Heart left ventricle (tissue), 16 donors: ENCODE data around the gene STEAP1B. TPM values are rescaled to one million over a fixed set of nuclear protein-coding genes. Genes with fewer than 3 reads are reported as not detected.

Source experiments
- ATAC-seq, 4 donors: fragments of 200-7000 bp; cut with Tn5 transposase; one replicate each; pipeline ENCODE4 v1.9.1; 2020 to 2022; ENCODE audit warnings: moderate library complexity in 4 of 4, mild to moderate bottlenecking in 3 of 4, moderate number of reproducible peaks in 1 of 4
- DNase-seq, 5 donors: peaks; one replicate each; pipeline ENCODE4 v3.0.0-alpha.2; 2020
- H3K27ac ChIP-seq, 12 donors: fragments of 200-600 bp; sonication (generic) in 4 of 12; one replicate each; pipeline versions ENCODE4 v1.5.0 to v1.8.0; 2016 to 2022; ENCODE audit warnings: mild to moderate bottlenecking in 2 of 12
- H3K27me3 ChIP-seq, 9 donors: fragments of 200-600 bp; sonication (generic) in 2 of 9; one replicate each; pipeline versions ENCODE4 v1.5.1 to v1.8.0; 2016 to 2022; ENCODE audit warnings: mild to moderate bottlenecking in 3 of 9
- H3K36me3 ChIP-seq, 9 donors: fragments of 200-600 bp; sonication (generic) in 2 of 9; one replicate each; pipeline versions ENCODE4 v1.5.0 to v1.8.0; 2018 to 2022; ENCODE audit warnings: mild to moderate bottlenecking in 2 of 9
- H3K4me1 ChIP-seq, 12 donors: fragments of 200-600 bp; sonication (generic) in 4 of 12; one replicate each; pipeline versions ENCODE4 v1.5.0 to v1.8.0; 2016 to 2022; ENCODE audit warnings: mild to moderate bottlenecking in 3 of 12
- H3K4me3 ChIP-seq, 12 donors: fragments of 200-600 bp; sonication (generic) in 4 of 12; one replicate each; pipeline versions ENCODE4 v1.5.0 to v1.8.0; 2017 to 2022; ENCODE audit warnings: mild to moderate bottlenecking in 9 of 12, moderate library complexity in 4 of 12
- H3K9me3 ChIP-seq, 12 donors: fragments of 200-600 bp; sonication (generic) in 4 of 12; one replicate each; pipeline versions ENCODE4 v1.5.0 to v1.8.0; 2016 to 2022; ENCODE audit warnings: mild to moderate bottlenecking in 1 of 12
- CTCF ChIP-seq, 12 donors: fragments of 200-600 bp; sonication (generic) in 4 of 12; IDR thresholded peaks; one replicate each; pipeline versions ENCODE4 v1.5.0 to v1.8.0; 2018 to 2022; ENCODE audit warnings: antibody characterized with exemption in 12 of 12, mild to moderate bottlenecking in 5 of 12
- POLR2A ChIP-seq, 2 donors: fragments of 450-650 bp; IDR thresholded peaks; one replicate each; pipeline ENCODE4 v1.6.1; 2017; ENCODE audit warnings: antibody characterized with exemption in 2 of 2, mild to moderate bottlenecking in 2 of 2, moderate library complexity in 2 of 2
- WGBS, 4 donors: extraction: QIAGEN DNeasy Blood & Tissue Kit in 2 of 4; methylation state at CpG; one replicate each; pipeline versions ENCODE4 v1.1.5 to v1.1.7; 2013 to 2018; 5-methylcytosine and 5-hydroxymethylcytosine counted together
- intact Hi-C, 10 donors: fragments of 100-400 bp; cut with DNase I; formaldehyde crosslinking; loops; one replicate each; pipeline versions ENCODE4 v1.11.1 to v1.14.2; 2022
- polyA plus RNA-seq, 2 donors: library from polyadenylated mRNA; stranded (reverse); fragments of 200-250 nt; gene quantifications; one replicate each; pipeline ENCODE4 v1.2.3, GENCODE V29; 2013
- total RNA-seq, 9 donors: library from RNA; depleted of rRNA in 2 of 9; stranded (reverse); fragments of >200 nt in 2 of 9; fragmentation: NEBNext Ultra II Directional in 3 of 9; extraction: Animal tissue kit (Norgen Biotek cat#: 25700) in 3 of 9; gene quantifications; one replicate each; pipeline versions ENCODE4 v1.1.0 to v1.2.4, GENCODE V29; 2016 to 2023
- donor health status: ischemic (EF 13 %, LVEDD 7.1; RV severe dilation, severe dysfunction).
- donor health status: healthy with polysubstance abuse.
- donor health status: DM: no; HTN: yes; CAD: no.
- donor health status: DM: no; HTN: no; CAD: no.
- donor health status: ischemic (EF 25% LVEDD 6.9; RV normal size, moderate dysfunction).
- donor health status: ischemic (EF 25% LVEDD 5.7; RV mildly dilated, moderate dysfunction).
- donor health status: healthy.
- donor health status: DM: yes; HTN: yes; CAD: no.
- donor health status: ischemic (EF 35%, LVEDD 5.7; RV mildly dilated, moderate dysfunction).
- donor health status: nonischemic (EF 11% LVEDD 7.7; RV severe dilation, severe dysfunction).
- donor health status: DM: yes; HTN: yes; CAD: no.
- donor health status: PGD.
- donor health status: ischemic (EF 29% LVEDD 5.4; RV normal size, mild dysfunction).
- donor health status: nonischemic (EF 23%, LVEDD 6.1; RV moderate dilation, normal function).

STEAP1B gene
- total and polyA plus RNA-seq, 11 donors: 0.26 to 1.7 (median 0.51) TPM; not detected in 2

- Histone ChIP-seq H3K36me3 (no peaks in the 10 kb centered on the region), H3K27ac (no peak overlapping the region), H3K9me3 (no peaks in the 10 kb centered on the region), H3K4me1 (no peaks in the 10 kb centered on the region), H3K4me3 (no peak overlapping the region), H3K27me3 (no peaks in the 10 kb centered on the region)
- DNase-seq (no peak), ATAC-seq (no peak)
- WGBS, 4 donors: 93 to 95% (median 93%) methylated on average over 7 of the region's 7 CpGs
- TF ChIP-seq CTCF (IDR thresholded peaks at IDR 0.05): no peak
- TF ChIP-seq POLR2A (IDR thresholded peaks at IDR 0.05): no peak
- intact Hi-C loops: no loop called here
Measured at GRCh38 chr7:22419488-22419887, 80.5 kb downstream of the STEAP1B start.

GRCh38 chr7:22418251-22419046 lies 81.5 kb downstream of the STEAP1B start:
- no peak for DNase-seq

GRCh38 chr7:22417841-22418240 lies 82.1 kb downstream of the STEAP1B start:
- TF ChIP-seq CTCF (IDR thresholded peaks at IDR 0.05) (no peak), POLR2A (IDR thresholded peaks at IDR 0.05) (no peak)
- H3K9me3 ChIP-seq: no peaks in the 10 kb centered on the region
- no peak overlapping the region for H3K27ac ChIP-seq
- H3K4me3 ChIP-seq: no peak overlapping the region
- DNase-seq: no peak
- no peaks in the 10 kb centered on the region for H3K36me3 ChIP-seq
- 77 to 91% (median 85%) methylated on average over 5 of the region's 5 CpGs for WGBS, 4 donors
- no peaks in the 10 kb centered on the region for H3K27me3 ChIP-seq
- no peaks in the 10 kb centered on the region for H3K4me1 ChIP-seq
- no peak for ATAC-seq
- intact Hi-C loops: no loop called here

More at GRCh38 chr7:22418251-22419046, 81.5 kb downstream of the STEAP1B start:
- H3K27ac ChIP-seq: no peak overlapping the region
- H3K36me3 ChIP-seq: no peaks in the 10 kb centered on the region
- TF ChIP-seq POLR2A (IDR thresholded peaks at IDR 0.05) (no peak), CTCF (IDR thresholded peaks at IDR 0.05) (no peak)
- H3K9me3 ChIP-seq: no peaks in the 10 kb centered on the region
- H3K4me3 ChIP-seq: no peak overlapping the region
- no peaks in the 10 kb centered on the region for H3K27me3 ChIP-seq
- intact Hi-C loops: no loop called here
- 71 to 91% (median 84%) methylated on average over 6 of the region's 6 CpGs for WGBS, 4 donors
- no peak for ATAC-seq
- no peaks in the 10 kb centered on the region for H3K4me1 ChIP-seq

- WGBS, 4 donors: 89 to 92% (median 91%) methylated on average over 2 of the region's 2 CpGs
- no peak for TF ChIP-seq CTCF (IDR thresholded peaks at IDR 0.05)
- no peak for TF ChIP-seq POLR2A (IDR thresholded peaks at IDR 0.05)
- Histone ChIP-seq H3K4me3 (no peak overlapping the region), H3K9me3 (no peaks in the 10 kb centered on the region), H3K27me3 (no peaks in the 10 kb centered on the region), H3K27ac (no peak overlapping the region), H3K4me1 (no peaks in the 10 kb centered on the region), H3K36me3 (no peaks in the 10 kb centered on the region)
- DNase-seq: no peak
- ATAC-seq: no peak
- intact Hi-C loops: no loop called here
Measured at GRCh38 chr7:22417349-22417748, 82.6 kb downstream of the STEAP1B start.
